GM18499 (cell line): Measurements from ENCODE around the gene ANKRD30B.
"Not testable (repeated sequence)": the region's sequence is repeated elsewhere in the genome, so short reads cannot be mapped to it uniquely, and the experiment has no call there.

Source experiments
- ATAC-seq: cut with Tn5 transposase; IDR thresholded peaks from one replicate; pipeline ENCODE4 v1.9.1; 2021; ENCODE audit warnings: moderate number of reproducible peaks; ENCODE audit not compliant: insufficient read depth, unreplicated experiment

The ANKRD30B gene, protein sequence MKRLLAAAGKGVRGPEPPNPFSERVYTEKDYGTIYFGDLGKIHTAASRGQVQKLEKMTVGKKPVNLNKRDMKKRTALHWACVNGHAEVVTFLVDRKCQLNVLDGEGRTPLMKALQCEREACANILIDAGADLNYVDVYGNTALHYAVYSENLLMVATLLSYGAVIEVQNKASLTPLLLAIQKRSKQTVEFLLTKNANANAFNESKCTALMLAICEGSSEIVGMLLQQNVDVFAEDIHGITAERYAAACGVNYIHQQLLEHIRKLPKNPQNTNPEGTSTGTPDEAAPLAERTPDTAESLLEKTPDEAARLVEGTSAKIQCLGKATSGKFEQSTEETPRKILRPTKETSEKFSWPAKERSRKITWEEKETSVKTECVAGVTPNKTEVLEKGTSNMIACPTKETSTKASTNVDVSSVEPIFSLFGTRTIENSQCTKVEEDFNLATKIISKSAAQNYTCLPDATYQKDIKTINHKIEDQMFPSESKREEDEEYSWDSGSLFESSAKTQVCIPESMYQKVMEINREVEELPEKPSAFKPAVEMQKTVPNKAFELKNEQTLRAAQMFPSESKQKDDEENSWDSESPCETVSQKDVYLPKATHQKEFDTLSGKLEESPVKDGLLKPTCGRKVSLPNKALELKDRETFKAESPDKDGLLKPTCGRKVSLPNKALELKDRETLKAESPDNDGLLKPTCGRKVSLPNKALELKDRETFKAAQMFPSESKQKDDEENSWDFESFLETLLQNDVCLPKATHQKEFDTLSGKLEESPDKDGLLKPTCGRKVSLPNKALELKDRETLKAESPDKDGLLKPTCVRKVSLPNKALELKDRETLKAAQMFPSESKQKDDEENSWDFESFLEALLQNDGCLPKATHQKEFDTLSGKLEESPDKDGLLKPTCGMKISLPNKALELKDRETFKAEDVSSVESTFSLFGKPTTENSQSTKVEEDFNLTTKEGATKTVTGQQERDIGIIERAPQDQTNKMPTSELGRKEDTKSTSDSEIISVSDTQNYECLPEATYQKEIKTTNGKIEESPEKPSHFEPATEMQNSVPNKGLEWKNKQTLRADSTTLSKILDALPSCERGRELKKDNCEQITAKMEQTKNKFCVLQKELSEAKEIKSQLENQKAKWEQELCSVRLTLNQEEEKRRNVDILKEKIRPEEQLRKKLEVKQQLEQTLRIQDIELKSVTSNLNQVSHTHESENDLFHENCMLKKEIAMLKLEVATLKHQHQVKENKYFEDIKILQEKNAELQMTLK (N-terminal part only)

GRCh38 chr18:14747513-14748474 lies at the start of gene ANKRD30B:
Gene ANKRD30B (plus strand): TSS chr18:14748172. CDS start chr18:14748420, 248 bp downstream.
- no peak for ATAC-seq

DNA sequence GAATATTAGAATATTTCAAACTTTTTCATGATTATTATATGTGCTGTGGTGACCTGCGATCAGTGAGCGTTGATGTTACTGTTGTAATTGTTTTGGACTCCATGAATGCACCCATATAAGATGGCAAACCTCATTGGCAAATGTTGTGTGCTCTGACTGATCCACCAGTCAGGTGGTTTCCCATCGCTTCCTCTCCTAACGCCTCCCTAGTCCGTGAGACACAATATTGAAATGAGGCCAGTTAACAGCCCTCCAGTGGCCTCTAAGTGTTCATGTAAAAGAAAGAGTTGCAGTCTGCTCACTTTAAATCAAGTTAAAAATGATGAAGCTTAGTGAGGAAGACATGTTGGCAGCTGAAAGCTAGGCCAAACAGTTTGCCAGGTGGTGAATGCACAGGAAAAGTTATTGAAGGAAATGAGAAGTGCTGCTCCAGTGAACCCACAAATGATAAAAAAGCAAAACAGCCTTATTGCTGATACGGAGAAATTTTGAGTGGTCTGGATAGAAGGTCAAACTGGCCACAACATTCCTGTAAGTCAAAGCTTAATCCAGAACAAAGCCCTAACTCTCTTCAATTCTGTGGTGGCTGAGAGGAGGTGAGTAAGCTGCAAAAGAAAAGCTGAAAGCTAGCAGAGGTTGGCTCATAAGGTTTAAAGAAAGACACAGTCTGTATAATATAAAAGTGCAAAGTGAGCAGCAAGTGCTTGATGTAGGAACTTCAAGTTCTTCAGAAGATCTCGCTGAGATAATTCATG lies 46.5 kb upstream of the ANKRD30B start:
- ATAC-seq, result not testable (repeated sequence)

GRCh38 chr18:14709761-14710160 lies 38.2 kb upstream of the ANKRD30B start:
- not testable (repeated sequence) for ATAC-seq

- ATAC-seq, result not testable (repeated sequence)
These were observed 26.4 kb upstream of the ANKRD30B start for GRCh38 chr18:14721569-14721968.

DNA sequence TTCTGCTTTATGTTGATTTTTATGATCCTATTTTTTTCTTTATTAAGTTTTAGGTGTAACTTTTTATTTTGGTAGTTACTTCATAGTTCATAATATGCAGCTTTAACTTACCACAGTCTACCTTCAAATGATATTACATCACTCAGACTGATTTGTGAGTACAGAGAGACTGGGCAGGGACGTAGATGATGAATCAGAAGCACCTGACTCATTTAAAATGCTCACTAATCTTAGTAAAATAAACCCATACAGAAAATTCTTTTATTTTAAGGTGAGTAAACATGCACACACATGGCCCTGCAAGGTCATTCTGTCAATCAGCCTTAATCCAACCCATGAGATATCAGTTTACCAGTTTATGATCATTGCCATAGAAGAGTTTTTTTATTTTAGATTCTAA lies 8.9 kb upstream of the ANKRD30B start:
- not testable (repeated sequence) for ATAC-seq

- ATAC-seq, result no peak
These were observed 1.1 kb upstream of the ANKRD30B start for GRCh38 chr18:14746897-14747296.

- ATAC-seq, result no peak
These were observed 524 bp downstream of the ANKRD30B start for GRCh38 chr18:14748496-14748895.

GRCh38 chr18:14763566-14763965 lies 15.6 kb downstream of the ANKRD30B start:
- ATAC-seq, result not testable (repeated sequence)

- no peak for ATAC-seq
These were observed 19.5 kb downstream of the ANKRD30B start for GRCh38 chr18:14767474-14767873.

DNA sequence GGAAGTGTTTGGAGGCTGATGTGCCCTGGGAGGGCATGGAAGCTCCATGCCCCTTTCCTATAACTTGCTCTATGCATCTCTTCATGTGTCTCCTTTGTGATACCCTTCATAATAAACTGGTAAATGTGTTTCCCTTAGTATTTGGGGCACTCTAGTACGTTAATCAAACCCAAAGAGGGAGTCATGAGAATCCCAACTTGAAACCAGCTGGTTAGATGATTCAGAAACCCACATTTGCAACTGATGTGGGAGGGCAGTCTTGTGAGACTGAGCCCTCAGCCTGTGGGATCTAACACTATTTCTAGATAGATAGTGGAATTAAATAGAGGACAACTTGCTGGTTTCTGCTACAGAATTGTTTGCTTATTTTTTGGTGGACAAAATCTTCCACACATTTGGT lies 20.3 kb downstream of the ANKRD30B start:
- ATAC-seq, result no peak

DNA sequence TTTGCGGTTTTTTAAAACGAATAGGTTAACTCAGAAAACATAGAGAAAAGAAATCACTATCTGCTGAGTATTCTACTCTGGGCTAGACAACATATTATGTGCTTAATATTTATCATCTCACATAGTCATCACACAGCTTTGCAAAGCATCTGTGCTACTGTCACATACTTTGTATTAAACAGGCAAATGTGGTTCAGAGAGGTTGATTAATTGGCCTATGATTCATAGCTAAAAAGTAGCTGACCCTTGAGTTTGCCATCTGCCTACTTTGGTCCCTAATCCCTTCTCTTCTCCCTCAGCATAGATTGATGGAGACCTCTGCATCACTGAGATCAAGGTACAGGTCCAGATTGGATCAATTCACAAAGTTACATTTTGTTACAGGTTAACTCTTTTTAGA lies 21.4 kb downstream of the ANKRD30B start:
- no peak for ATAC-seq

GRCh38 chr18:14776801-14777200 lies 28.8 kb downstream of the ANKRD30B start:
- no peak for ATAC-seq

- no peak for ATAC-seq
These were observed 33.7 kb downstream of the ANKRD30B start for GRCh38 chr18:14781671-14782070.

- no peak for ATAC-seq
These were observed 36.2 kb downstream of the ANKRD30B start for GRCh38 chr18:14784133-14784532.

DNA sequence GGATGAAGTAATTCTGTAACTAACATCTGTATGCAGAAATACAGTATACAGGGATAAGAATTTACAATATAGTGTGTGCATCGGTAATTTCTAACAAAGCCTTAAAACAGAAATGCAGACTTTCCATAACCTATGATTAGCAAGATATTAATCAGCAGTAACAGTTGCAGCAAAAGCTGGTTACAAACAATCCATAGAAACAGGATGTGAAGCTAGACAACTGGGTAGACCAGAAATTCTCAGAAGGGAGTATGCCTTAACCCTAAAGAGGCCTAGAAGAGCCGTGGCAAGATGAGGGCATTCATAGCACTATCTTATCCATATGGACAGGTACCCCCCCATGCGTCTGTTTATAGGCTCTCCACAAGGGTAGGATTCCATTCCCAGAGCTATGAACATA lies 48.9 kb downstream of the ANKRD30B start:
- ATAC-seq, result not testable (repeated sequence)

- ATAC-seq, result not testable (repeated sequence)
These were observed 50.2 kb downstream of the ANKRD30B start for GRCh38 chr18:14797969-14798764.

- not testable (repeated sequence) for ATAC-seq
These were observed 63.1 kb downstream of the ANKRD30B start for GRCh38 chr18:14811081-14811480.
